ENCODE measurements around the gene E2F8.

The E2F8 gene

GRCh38 chr11:19220903-19221724 is 19.6 kb downstream of the E2F8 start:
- DNase-seq (ENCODE audit: low read depth), result no peak

GRCh38 chr11:19218786-19219460 is 21.8 kb downstream of the E2F8 start:
- no peak for DNase-seq (ENCODE audit: low read depth)

DNA sequence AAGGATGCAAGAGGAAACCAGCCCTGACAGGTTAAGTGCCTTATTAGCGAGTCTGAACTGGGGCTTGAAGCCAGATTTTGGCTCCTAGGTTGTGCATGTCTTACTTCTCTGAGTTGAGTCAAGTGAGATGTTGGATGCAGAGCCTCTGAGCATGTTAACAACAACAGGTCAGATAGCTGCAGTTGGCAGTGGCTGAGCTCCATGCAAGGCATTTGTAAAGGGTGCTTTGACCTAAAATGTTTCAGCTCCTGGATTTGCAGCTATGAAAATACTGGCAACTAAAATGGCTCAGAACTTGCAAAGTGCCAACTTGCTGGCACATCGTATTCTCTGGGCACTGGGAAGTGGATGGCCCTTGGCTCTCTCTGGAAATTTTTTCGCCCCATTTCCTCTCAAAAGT is 22.5 kb downstream of the E2F8 start:
- no peak for DNase-seq (ENCODE audit: low read depth)

DNA sequence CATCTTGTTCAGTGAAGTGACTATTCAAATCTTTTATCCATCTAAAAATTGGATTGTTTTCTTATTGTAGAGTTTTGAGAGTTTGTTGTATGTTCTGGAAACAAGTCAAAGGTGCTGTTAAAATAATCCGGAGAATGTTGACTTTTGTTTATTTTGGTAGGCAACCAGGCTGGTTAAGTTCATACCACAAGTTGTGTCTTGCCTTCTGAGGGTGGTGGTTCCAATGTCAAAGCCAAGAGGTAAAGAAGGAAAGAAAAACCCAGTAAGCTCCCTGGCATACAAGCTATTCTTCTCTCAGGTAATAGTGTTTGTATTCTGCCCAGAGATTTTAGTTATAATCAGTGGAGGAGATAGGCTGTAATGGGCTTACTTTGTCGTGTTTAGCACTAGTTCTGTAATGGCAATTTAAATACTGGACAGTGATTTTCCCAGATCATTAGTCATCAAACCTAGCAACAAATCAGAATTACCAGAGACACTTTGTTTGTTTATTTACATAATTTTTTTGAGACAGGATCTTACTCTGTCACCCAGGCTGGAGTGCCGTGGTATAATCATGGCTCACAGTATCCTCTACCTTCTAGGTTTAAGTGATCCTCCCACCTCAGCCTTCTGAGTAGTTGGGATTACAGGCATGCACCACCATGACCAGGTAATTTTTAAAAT is 23.9 kb downstream of the E2F8 start:
- no peak for DNase-seq (ENCODE audit: low read depth)

DNA sequence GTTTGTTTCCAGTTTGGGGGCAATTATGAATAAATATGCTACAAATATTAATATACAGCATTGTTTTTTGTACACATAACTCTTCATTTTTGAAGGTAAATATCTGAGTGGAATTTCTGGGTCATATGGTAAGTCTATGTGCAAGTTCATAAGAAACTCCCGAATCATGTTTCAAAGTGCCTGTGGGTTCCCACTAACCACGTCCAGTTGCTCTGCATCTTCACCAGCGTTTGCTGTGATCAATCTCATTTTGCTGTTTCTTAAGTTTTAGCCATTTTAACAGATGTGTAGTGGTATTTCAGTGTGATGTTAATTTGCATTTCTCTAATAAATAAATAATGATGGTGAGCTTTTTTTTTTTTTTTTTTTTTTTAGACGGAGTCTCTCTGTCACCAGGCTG is 24.7 kb downstream of the E2F8 start:
- no peak for DNase-seq (ENCODE audit: low read depth)

GRCh38 chr11:19209617-19210370 is 31.0 kb downstream of the E2F8 start:
- no peak for DNase-seq (ENCODE audit: low read depth)

DNA sequence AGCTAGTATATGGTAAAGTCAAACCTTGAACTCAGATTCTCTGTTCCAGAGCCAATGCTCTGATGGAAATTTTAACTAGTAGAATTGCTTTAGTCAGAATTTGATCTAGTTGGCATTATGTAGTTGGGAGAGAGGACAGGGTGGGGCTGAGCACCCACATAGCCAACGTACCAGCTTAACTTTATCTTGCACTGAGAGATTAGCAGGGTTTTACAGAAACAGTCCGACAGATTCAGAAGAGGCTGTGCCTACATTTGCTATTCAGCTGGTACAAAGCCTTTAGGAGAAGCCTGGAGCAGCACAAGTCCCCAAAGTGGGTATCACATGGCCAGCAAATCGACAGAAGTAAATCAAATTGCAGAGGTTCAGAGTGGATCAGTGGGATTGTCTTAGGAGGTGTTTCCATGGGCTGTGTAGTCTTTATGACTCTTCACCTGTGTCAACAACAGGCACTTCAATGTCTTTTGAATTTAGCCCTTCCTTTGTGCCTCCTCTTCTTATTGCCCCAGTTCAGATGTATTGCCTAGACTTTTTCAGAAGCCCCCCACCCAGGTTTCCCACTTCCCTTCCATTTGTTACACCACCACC is 31.7 kb downstream of the E2F8 start:
- DNase-seq (ENCODE audit: low read depth), result no peak

GRCh38 chr11:19208181-19208580 is 32.6 kb downstream of the E2F8 start:
- DNase-seq (ENCODE audit: low read depth), result no peak

DNA sequence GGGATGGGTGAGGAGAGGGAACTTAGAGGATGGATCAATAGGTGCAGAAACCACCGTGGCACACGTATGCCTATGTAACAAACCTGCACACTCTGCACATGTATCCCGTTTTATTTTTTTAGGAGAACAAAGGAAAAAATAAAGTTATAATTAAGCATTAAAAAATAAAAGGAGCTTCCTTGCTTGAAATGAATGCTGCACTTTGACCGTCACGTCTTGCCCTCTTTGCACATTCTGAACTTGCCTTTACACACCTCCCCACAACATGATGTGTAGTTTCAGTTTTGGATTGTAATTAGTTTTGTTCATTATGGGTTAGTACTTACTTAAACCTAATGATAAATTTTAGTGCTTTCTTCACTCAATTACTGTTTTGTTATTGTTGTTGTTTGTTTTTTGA is 35.9 kb downstream of the E2F8 start:
- DNase-seq (ENCODE audit: low read depth), result no peak

- DNase-seq (ENCODE audit: low read depth), result no peak
Observed at GRCh38 chr11:19201737-19202605, 38.8 kb downstream of the E2F8 start, which contains the start of gene CSRP3. TSS of gene CSRP3 (minus strand) at chr11:19201983. CDS start at chr11:19192448, 9,535 bp downstream.

- no peak for DNase-seq (ENCODE audit: low read depth)
Observed at GRCh38 chr11:19200410-19201201, 40.1 kb downstream of the E2F8 start.

- DNase-seq (ENCODE audit: low read depth), result no peak
Observed at GRCh38 chr11:19199771-19200170, 41.0 kb downstream of the E2F8 start.

DNA sequence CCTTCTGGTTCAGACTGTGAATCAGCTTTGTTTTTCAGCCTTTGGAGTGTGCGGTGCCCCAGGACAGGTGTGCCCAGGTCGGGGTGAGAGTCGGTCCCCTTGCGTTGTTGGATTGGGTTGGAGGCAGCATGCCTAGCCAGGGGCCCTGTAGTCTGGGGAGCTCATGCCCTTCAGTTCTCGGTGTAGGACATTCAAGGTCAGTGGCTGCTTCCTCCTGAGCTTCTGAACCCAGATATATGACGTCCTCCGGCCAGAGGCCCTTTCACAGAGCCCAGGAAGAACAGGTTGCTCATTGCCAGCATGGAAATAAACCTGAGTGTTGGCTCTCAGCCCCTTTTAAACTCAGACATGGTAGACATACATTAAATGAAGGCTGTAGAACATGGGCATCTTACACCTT is 41.7 kb downstream of the E2F8 start:
- DNase-seq (ENCODE audit: low read depth), result no peak

DNA sequence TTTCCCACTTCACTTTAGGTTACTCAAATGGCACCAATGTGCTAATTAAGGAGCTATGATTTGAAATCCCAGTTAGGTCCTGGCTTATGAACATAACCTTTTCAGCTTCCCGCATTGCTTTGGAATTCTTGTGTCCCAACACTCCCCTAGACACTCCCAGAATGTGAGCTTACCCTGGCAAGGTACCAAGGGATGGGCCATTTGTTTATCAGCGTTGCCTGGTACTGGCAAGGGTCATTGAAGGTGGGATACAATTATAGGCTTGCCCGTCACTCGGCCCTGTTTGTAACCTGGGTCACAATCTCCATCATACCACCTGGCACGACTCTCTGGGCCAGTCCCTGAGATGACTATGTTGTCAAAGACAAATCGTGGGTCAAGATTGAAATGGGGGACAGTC is 44.3 kb downstream of the E2F8 start:
- DNase-seq (ENCODE audit: low read depth), result no peak

- DNase-seq (ENCODE audit: low read depth), result no peak
Observed at GRCh38 chr11:19194620-19195308, 46.0 kb downstream of the E2F8 start.

- no peak for DNase-seq (ENCODE audit: low read depth)
Observed at GRCh38 chr11:19193916-19194315, 46.8 kb downstream of the E2F8 start.

DNA sequence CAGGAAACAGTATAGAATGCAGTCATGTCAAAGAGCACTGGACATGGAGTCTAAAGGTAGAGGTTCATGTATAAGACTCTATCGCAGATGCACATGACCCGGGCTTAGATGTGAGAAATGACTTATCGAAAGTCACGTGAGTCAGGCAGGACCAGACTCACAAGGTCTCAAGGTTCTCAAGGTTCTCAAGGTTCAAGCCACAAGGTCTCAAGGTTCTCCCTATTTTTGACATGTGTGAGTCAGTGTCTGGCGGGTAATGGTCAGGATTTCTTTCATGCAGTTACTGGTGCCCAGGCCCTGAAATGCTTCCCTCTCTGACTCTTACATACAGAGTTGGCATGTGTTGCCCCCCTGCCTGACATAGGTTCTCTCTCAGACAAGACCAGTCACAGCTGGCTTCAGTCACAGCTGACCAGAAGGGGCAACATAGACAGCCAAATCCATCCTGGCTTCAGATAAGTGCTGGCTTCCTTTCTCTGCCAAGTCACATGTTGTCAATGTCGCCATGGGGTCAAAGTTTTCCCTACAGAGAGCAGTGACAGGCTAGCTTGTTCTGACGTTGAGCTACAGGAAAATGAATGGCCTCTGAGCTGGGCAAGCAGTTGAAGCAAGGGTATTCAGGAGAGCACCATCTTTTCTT is 49.1 kb downstream of the E2F8 start:
- DNase-seq (ENCODE audit: low read depth), result no peak

- no peak for DNase-seq (ENCODE audit: low read depth)
Observed at GRCh38 chr11:19187833-19188258, 52.9 kb downstream of the E2F8 start.

Data from stimulated activated CD8-positive, alpha-beta memory T cell treated with anti-CD3 and anti-CD28 coated beads, Interleukin-15, amount 100 ng/mL, for 1 hour (primary cell).